ENCODE results near the gene PLGRKT. TPM values are rescaled to one million over a fixed set of nuclear protein-coding genes. Genes with fewer than 3 reads are reported as not detected.

The PLGRKT gene
- total RNA-seq, 1 experiment from 2014 or later: 19.2 TPM

DNA sequence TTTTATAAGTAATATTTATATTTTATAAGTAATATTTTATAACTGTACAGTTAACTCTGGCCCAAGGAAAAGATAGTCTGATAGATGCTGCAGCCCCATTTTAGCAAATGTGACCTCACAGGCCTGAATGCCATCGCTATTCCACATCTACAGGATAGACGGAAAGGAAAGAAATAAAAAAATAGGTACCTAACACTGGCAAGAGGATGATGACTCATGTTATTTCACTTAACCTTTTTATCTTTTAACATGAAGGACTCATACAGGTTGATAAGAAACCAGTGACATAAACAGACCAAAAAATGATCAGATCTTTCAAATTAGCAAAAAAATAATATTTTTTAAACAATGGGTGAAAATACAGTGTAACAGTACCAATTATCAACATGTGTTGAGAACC is 15.3 kb upstream of the PLGRKT start:
- POLR2A ChIA-PET: no interaction called here
- H3K9me3 Mint-ChIP-seq: no peaks in the 10 kb centered on the region

More for the DNA sequence above, 15.3 kb upstream of the PLGRKT start:
- Mint-ChIP-seq H3K27me3 (ENCODE audit: low read depth) (no peaks in the 10 kb centered on the region), H3K4me1 (peaks cover 3% of the 10 kb centered on the region; the same call in 1 of the 2 replicates), H3K36me3 (no peaks in the 10 kb centered on the region), H3K27ac (no peak overlapping the region), H3K4me3 (no peak overlapping the region)
- CTCF ChIA-PET: no interaction called here
- ATAC-seq (no peak), DNase-seq (ENCODE audit: low spot score) (no peak)
- TF ChIP-seq NFYB (CRISPR knock-in tag; conservative IDR thresholded peaks at IDR 0.05; ENCODE audit: low read depth) (no peak), ZNF121 (CRISPR knock-in tag; IDR thresholded peaks at IDR 0.05) (no peak), FOXP1 (CRISPR knock-in tag; IDR thresholded peaks at IDR 0.05; ENCODE audit: borderline replicate concordance) (no peak), ZNF416 (CRISPR knock-in tag; IDR thresholded peaks at IDR 0.05) (no peak), MYBL2 (CRISPR knock-in tag; IDR thresholded peaks at IDR 0.05) (no peak), ZNF263 (CRISPR knock-in tag; IDR thresholded peaks at IDR 0.05; ENCODE audit: low read depth) (no peak), SP1 (CRISPR knock-in tag; conservative IDR thresholded peaks at IDR 0.05) (no peak)
- TF ChIP-seq, protein P1, sequence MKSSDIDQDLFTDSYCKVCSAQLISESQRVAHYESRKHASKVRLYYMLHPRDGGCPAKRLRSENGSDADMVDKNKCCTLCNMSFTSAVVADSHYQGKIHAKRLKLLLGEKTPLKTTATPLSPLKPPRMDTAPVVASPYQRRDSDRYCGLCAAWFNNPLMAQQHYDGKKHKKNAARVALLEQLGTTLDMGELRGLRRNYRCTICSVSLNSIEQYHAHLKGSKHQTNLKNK (CRISPR knock-in tag; IDR thresholded peaks at IDR 0.05): no peak
- TF ChIP-seq, protein P2, sequence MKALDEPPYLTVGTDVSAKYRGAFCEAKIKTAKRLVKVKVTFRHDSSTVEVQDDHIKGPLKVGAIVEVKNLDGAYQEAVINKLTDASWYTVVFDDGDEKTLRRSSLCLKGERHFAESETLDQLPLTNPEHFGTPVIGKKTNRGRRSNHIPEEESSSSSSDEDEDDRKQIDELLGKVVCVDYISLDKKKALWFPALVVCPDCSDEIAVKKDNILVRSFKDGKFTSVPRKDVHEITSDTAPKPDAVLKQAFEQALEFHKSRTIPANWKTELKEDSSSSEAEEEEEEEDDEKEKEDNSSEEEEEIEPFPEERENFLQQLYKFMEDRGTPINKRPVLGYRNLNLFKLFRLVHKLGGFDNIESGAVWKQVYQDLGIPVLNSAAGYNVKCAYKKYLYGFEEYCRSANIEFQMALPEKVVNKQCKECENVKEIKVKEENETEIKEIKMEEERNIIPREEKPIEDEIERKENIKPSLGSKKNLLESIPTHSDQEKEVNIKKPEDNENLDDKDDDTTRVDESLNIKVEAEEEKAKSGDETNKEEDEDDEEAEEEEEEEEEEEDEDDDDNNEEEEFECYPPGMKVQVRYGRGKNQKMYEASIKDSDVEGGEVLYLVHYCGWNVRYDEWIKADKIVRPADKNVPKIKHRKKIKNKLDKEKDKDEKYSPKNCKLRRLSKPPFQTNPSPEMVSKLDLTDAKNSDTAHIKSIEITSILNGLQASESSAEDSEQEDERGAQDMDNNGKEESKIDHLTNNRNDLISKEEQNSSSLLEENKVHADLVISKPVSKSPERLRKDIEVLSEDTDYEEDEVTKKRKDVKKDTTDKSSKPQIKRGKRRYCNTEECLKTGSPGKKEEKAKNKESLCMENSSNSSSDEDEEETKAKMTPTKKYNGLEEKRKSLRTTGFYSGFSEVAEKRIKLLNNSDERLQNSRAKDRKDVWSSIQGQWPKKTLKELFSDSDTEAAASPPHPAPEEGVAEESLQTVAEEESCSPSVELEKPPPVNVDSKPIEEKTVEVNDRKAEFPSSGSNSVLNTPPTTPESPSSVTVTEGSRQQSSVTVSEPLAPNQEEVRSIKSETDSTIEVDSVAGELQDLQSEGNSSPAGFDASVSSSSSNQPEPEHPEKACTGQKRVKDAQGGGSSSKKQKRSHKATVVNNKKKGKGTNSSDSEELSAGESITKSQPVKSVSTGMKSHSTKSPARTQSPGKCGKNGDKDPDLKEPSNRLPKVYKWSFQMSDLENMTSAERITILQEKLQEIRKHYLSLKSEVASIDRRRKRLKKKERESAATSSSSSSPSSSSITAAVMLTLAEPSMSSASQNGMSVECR (CRISPR knock-in tag; IDR thresholded peaks at IDR 0.05; ENCODE audit: borderline replicate concordance): no peak
- TF ChIP-seq, protein P3, sequence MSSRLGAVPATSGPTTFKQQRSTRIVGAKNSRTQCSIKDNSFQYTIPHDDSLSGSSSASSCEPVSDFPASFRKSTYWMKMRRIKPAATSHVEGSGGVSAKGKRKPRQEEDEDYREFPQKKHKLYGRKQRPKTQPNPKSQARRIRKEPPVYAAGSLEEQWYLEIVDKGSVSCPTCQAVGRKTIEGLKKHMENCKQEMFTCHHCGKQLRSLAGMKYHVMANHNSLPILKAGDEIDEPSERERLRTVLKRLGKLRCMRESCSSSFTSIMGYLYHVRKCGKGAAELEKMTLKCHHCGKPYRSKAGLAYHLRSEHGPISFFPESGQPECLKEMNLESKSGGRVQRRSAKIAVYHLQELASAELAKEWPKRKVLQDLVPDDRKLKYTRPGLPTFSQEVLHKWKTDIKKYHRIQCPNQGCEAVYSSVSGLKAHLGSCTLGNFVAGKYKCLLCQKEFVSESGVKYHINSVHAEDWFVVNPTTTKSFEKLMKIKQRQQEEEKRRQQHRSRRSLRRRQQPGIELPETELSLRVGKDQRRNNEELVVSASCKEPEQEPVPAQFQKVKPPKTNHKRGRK (CRISPR knock-in tag; IDR thresholded peaks at IDR 0.05; ENCODE audit: borderline replicate concordance): no peak
- TF ChIP-seq, protein P4, sequence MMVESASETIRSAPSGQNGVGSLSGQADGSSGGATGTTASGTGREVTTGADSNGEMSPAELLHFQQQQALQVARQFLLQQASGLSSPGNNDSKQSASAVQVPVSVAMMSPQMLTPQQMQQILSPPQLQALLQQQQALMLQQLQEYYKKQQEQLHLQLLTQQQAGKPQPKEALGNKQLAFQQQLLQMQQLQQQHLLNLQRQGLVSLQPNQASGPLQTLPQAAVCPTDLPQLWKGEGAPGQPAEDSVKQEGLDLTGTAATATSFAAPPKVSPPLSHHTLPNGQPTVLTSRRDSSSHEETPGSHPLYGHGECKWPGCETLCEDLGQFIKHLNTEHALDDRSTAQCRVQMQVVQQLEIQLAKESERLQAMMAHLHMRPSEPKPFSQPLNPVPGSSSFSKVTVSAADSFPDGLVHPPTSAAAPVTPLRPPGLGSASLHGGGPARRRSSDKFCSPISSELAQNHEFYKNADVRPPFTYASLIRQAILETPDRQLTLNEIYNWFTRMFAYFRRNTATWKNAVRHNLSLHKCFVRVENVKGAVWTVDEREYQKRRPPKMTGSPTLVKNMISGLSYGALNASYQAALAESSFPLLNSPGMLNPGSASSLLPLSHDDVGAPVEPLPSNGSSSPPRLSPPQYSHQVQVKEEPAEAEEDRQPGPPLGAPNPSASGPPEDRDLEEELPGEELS (CRISPR knock-in tag; IDR thresholded peaks at IDR 0.05): no peak
- TF ChIP-seq, protein P5, sequence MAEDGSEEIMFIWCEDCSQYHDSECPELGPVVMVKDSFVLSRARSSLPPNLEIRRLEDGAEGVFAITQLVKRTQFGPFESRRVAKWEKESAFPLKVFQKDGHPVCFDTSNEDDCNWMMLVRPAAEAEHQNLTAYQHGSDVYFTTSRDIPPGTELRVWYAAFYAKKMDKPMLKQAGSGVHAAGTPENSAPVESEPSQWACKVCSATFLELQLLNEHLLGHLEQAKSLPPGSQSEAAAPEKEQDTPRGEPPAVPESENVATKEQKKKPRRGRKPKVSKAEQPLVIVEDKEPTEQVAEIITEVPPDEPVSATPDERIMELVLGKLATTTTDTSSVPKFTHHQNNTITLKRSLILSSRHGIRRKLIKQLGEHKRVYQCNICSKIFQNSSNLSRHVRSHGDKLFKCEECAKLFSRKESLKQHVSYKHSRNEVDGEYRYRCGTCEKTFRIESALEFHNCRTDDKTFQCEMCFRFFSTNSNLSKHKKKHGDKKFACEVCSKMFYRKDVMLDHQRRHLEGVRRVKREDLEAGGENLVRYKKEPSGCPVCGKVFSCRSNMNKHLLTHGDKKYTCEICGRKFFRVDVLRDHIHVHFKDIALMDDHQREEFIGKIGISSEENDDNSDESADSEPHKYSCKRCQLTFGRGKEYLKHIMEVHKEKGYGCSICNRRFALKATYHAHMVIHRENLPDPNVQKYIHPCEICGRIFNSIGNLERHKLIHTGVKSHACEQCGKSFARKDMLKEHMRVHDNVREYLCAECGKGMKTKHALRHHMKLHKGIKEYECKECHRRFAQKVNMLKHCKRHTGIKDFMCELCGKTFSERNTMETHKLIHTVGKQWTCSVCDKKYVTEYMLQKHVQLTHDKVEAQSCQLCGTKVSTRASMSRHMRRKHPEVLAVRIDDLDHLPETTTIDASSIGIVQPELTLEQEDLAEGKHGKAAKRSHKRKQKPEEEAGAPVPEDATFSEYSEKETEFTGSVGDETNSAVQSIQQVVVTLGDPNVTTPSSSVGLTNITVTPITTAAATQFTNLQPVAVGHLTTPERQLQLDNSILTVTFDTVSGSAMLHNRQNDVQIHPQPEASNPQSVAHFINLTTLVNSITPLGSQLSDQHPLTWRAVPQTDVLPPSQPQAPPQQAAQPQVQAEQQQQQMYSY (CRISPR knock-in tag; IDR thresholded peaks at IDR 0.05): no peak
- TF ChIP-seq, protein P6, sequence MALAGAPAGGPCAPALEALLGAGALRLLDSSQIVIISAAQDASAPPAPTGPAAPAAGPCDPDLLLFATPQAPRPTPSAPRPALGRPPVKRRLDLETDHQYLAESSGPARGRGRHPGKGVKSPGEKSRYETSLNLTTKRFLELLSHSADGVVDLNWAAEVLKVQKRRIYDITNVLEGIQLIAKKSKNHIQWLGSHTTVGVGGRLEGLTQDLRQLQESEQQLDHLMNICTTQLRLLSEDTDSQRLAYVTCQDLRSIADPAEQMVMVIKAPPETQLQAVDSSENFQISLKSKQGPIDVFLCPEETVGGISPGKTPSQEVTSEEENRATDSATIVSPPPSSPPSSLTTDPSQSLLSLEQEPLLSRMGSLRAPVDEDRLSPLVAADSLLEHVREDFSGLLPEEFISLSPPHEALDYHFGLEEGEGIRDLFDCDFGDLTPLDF (CRISPR knock-in tag; IDR thresholded peaks at IDR 0.05): no peak
- TF ChIP-seq, protein P7, sequence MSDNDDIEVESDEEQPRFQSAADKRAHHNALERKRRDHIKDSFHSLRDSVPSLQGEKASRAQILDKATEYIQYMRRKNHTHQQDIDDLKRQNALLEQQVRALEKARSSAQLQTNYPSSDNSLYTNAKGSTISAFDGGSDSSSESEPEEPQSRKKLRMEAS (CRISPR knock-in tag; IDR thresholded peaks at IDR 0.05): no peak
- TF ChIP-seq, protein P8, sequence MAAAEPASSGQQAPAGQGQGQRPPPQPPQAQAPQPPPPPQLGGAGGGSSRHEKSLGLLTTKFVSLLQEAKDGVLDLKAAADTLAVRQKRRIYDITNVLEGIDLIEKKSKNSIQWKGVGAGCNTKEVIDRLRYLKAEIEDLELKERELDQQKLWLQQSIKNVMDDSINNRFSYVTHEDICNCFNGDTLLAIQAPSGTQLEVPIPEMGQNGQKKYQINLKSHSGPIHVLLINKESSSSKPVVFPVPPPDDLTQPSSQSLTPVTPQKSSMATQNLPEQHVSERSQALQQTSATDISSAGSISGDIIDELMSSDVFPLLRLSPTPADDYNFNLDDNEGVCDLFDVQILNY (CRISPR knock-in tag; IDR thresholded peaks at IDR 0.05): no peak
- TF ChIP-seq, protein P9, sequence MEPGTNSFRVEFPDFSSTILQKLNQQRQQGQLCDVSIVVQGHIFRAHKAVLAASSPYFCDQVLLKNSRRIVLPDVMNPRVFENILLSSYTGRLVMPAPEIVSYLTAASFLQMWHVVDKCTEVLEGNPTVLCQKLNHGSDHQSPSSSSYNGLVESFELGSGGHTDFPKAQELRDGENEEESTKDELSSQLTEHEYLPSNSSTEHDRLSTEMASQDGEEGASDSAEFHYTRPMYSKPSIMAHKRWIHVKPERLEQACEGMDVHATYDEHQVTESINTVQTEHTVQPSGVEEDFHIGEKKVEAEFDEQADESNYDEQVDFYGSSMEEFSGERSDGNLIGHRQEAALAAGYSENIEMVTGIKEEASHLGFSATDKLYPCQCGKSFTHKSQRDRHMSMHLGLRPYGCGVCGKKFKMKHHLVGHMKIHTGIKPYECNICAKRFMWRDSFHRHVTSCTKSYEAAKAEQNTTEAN (CRISPR knock-in tag; IDR thresholded peaks at IDR 0.05): no peak
